ENCODE data around the gene APCDD1.

The APCDD1 gene

GRCh38 chr18:10444314-10445006, 10.0 kb upstream of the APCDD1 start:
- no peak for TF ChIP-seq ZNF274 (IDR thresholded peaks at IDR 0.05; ENCODE audit: low read depth, low read length)
- no peak overlapping the region for H3K4me3 ChIP-seq (ENCODE audit: low read length)

- no peak for TF ChIP-seq ZNF274 (IDR thresholded peaks at IDR 0.05; ENCODE audit: low read depth, low read length)
Observed at GRCh38 chr18:10449396-10449795, 5.0 kb upstream of the APCDD1 start.

DNA sequence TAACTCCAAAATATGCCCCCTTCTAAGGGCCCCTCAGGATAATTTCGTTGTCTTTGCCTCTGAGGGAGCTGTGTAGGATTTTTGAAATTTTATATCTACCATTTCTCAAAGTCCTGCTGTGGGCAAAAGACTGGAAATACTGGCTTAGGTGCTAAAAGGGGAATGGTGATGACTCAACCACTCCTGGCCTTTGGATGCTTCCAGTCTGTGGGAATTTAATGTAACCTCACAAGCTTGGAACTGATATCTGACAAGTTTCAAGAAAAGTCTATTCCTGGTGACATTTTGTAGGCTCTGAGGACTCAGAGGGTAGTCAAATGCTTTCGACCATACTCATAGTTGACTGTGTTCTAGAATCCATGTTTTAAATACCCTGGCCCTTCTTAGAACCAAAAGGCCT, 3.4 kb upstream of the APCDD1 start:
- no peak overlapping the region for H3K4me3 ChIP-seq (ENCODE audit: low read length)
- TF ChIP-seq ZNF274 (IDR thresholded peaks at IDR 0.05; ENCODE audit: low read depth, low read length): no peak

More at GRCh38 chr18:10449396-10449795, 5.0 kb upstream of the APCDD1 start:
- H3K4me3 ChIP-seq (ENCODE audit: low read length): no peak overlapping the region

- TF ChIP-seq ZNF274 (IDR thresholded peaks at IDR 0.05; ENCODE audit: low read depth, low read length): no peak
- no peak overlapping the region for H3K4me3 ChIP-seq (ENCODE audit: low read length)
Observed at GRCh38 chr18:10453261-10453805, 1.1 kb upstream of the APCDD1 start.

GRCh38 chr18:10454681-10455557, 484 bp downstream of the APCDD1 start:
- no peak for TF ChIP-seq ZNF274 (IDR thresholded peaks at IDR 0.05; ENCODE audit: low read depth, low read length)
- no peak overlapping the region; the same call in 1 of the 2 replicates for H3K4me3 ChIP-seq (ENCODE audit: low read length)

- no peak overlapping the region for H3K4me3 ChIP-seq (ENCODE audit: low read length)
- no peak for TF ChIP-seq ZNF274 (IDR thresholded peaks at IDR 0.05; ENCODE audit: low read depth, low read length)
Observed at GRCh38 chr18:10455726-10456453, 1.5 kb downstream of the APCDD1 start.

DNA sequence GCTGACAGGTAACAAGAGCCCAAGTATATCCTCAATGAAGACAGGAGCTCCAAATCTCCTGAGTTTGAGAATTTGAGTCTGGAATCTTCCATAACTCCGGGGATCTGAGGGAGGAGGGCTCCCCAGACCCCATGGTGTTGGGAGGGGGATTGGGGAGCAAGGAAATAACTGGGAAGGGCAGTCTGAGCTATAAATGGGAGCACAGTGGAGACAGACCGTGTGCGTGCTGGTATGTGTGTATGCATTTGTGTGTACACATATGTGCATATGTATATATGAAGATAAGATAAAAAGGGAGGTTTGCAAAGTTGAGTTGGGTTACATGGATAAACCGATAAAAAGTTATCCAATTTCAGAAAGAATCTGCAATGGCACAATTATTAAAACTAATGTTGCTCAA, 2.3 kb downstream of the APCDD1 start:
- H3K4me3 ChIP-seq (ENCODE audit: low read length): no peak overlapping the region
- no peak for TF ChIP-seq ZNF274 (IDR thresholded peaks at IDR 0.05; ENCODE audit: low read depth, low read length)

GRCh38 chr18:10457128-10457527, 2.7 kb downstream of the APCDD1 start:
- no peak overlapping the region for H3K4me3 ChIP-seq (ENCODE audit: low read length)
- no peak for TF ChIP-seq ZNF274 (IDR thresholded peaks at IDR 0.05; ENCODE audit: low read depth, low read length)

- H3K4me3 ChIP-seq (ENCODE audit: low read length): no peak overlapping the region
- TF ChIP-seq ZNF274 (IDR thresholded peaks at IDR 0.05; ENCODE audit: low read depth, low read length): no peak
Observed at GRCh38 chr18:10457767-10458166, 3.3 kb downstream of the APCDD1 start.

DNA sequence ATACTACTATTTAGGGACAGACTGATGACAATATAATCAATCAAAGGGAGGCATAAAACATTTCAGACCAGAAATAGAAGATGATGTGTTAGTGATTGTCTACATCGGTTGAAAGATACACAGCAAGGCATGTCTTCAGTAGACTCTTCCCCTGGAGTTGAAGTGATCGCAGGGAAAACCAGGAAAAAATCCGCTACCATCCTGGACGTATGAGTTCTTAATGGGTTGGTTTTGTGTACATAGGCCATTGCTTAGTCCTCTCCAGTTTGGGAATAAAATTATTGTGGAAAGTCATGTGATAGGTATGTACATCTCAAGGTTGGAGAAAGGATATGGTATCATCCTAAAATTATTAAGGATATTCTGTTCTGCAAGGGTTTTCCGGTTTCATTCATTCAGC, 4.3 kb downstream of the APCDD1 start:
- no peak overlapping the region for H3K4me3 ChIP-seq (ENCODE audit: low read length)
- no peak for TF ChIP-seq ZNF274 (IDR thresholded peaks at IDR 0.05; ENCODE audit: low read depth, low read length)

DNA sequence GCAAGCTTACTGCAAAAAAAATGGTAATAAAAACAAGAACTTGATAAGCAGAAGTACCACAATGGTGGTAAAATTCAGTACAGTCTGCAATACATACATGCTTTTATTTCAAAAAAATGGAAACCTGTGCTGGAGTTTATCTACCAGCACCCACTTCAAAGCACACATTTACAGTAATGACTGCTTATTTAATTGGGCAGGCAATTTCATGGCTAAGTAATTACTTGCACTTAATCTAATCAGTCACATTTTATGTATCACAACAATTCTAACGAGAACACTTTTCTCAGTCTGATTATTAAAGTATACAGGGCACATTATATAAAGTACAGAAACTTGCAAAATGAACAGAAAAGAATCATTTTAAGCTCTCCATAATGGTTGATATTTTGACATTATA, 5.2 kb downstream of the APCDD1 start:
- no peak overlapping the region for H3K4me3 ChIP-seq (ENCODE audit: low read length)
- TF ChIP-seq ZNF274 (IDR thresholded peaks at IDR 0.05; ENCODE audit: low read depth, low read length): no peak

DNA sequence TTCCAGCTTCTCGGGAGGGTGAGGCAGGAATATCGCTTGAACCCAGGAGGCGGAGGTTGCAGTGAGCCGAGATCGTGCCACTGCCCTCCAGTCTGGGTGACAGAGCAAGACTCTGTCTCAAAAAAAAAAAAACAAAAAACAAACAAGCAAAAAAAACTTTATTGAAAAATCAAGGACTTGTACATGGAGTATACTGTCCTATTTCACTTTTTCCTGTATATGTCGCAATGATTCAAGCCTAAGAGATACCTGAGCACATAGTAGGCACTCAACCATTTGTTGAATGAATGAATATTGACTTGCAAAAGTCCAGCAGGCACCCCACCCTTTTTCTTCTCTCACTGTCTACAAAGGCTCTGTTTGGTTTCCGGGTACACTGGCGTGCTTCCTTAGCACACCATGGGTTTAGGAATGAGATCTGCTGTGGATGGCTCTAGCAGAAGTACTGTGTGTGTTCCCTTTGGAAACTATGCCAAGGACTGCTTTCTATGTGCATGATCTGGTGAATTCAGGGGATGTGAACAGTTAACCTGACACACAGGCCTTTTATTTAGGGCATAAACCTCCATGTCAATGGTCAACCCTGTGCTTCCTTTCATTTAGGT, 6.1 kb downstream of the APCDD1 start:
- no peak overlapping the region for H3K4me3 ChIP-seq (ENCODE audit: low read length)

DNA sequence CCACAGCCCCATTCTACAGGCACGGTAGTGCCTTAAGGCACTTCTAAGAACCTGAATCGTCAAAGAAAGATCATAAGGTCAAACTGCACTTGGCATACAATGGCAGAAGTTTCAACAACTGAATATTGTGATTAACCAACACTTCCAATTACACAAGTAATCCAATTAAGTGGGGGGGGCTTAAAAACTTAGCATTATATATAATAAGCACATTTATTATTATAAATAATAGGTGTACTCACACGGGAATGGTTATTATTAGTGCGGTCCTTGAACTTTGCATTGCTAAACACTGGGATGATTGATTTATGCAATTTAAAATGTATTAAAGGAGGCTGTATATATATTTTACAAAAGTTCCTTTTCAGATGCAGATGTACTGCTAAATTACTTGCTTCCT, 7.6 kb downstream of the APCDD1 start:
- no peak for TF ChIP-seq ZNF274 (IDR thresholded peaks at IDR 0.05; ENCODE audit: low read depth, low read length)
- H3K4me3 ChIP-seq (ENCODE audit: low read length): no peak overlapping the region

More for the DNA sequence above, 6.1 kb downstream of the APCDD1 start:
- no peak for TF ChIP-seq ZNF274 (IDR thresholded peaks at IDR 0.05; ENCODE audit: low read depth, low read length)

DNA sequence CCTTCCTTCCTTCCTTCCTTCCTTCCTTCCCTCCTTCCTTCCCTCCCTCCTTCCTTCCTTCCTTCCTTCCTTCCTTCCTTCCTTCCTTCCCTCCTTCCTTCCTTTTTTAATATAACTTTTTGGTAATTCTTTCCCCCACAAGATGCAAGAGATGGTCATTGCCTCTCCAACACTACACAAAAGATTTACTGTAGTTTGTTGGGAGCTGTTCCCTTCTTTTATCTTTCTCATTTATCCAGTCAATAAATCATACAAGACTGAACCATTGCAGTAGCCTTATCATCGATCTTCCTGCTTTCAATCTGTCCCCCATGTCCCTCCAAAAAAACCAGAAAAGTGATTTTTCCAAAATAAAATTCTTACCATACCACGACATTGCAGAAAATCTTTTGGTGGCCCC, 8.2 kb downstream of the APCDD1 start:
- H3K4me3 ChIP-seq (ENCODE audit: low read length): no peak overlapping the region
- TF ChIP-seq ZNF274 (IDR thresholded peaks at IDR 0.05; ENCODE audit: low read depth, low read length): no peak

Measured in GM08714 (cell line).